Effector memory CD4-positive, alpha-beta T cell (primary cell): ENCODE measurements around the gene ZNF778.

Experiments used
- DNase-seq, 3 donors: peaks; one replicate each; pipeline ENCODE4 v3.0.0-alpha.2; 2020
- H3K27ac ChIP-seq: 2 replicates; pipeline ENCODE4 v1.7.0; 2013; ENCODE audit warnings: mild to moderate bottlenecking, low read length, moderate library complexity; ENCODE audit not compliant: insufficient read depth, poor library complexity, severe bottlenecking
- H3K27me3 ChIP-seq: replicated peaks from 2 replicates; pipeline ENCODE4 v1.7.0; 2013; ENCODE audit warnings: mild to moderate bottlenecking, low read length; ENCODE audit not compliant: insufficient read depth, control insufficient read depth, poor library complexity, severe bottlenecking
- H3K36me3 ChIP-seq: 2 replicates; pipeline ENCODE4 v1.7.0; 2013; ENCODE audit warnings: mild to moderate bottlenecking, low read length, moderate library complexity; ENCODE audit not compliant: control insufficient read depth, insufficient read depth
- H3K4me1 ChIP-seq: 2 replicates; pipeline ENCODE4 v1.7.0; 2013; ENCODE audit warnings: low read length, mild to moderate bottlenecking; ENCODE audit not compliant: control insufficient read depth, insufficient read depth, poor library complexity, severe bottlenecking
- H3K4me3 ChIP-seq: 2 replicates; pipeline ENCODE4 v1.7.0; 2013; ENCODE audit warnings: low read length, low read depth, mild to moderate bottlenecking; ENCODE audit not compliant: insufficient read depth, poor library complexity, severe bottlenecking
- H3K9me3 ChIP-seq: 2 replicates; pipeline ENCODE4 v1.7.0; 2013; ENCODE audit warnings: mild to moderate bottlenecking, low read length, moderate library complexity; ENCODE audit not compliant: control insufficient read depth
- total RNA-seq, 3 donors: gene quantifications; one replicate each; lab custom pipeline; 2026; lab: John Stamatoyannopoulos, UW

Gene ZNF778
- 11.2 to 15.9 (median 12.2) reads per million in 3 donors for total RNA-seq

GRCh38 chr16:89217388-89218191 lies at the start of gene ZNF778:
ZNF778 (plus strand) TSS chr16:89217703; CDS start chr16:89221128, 3,425 bp downstream.
- Histone ChIP-seq H3K27ac (peak within 1 kb of the TSS; percentile 98), H3K4me1 (peaks cover 11% of the 10 kb centered on the region), H3K4me3 (peak within 1 kb of the TSS; percentile 98), H3K36me3 (peaks cover 16% of the 10 kb centered on the region), H3K9me3 (no peaks in the 10 kb centered on the region), H3K27me3 (no peaks in the 10 kb centered on the region)
- peak; percentile 68 to 78 (median 74) for DNase-seq

GRCh38 chr16:89168381-89169189 lies 48.9 kb upstream of the ZNF778 start:
- H3K4me3 ChIP-seq = no peak overlapping the region
- no peaks in the 10 kb centered on the region for H3K36me3 ChIP-seq
- peaks cover 24% of the 10 kb centered on the region for H3K4me1 ChIP-seq
- H3K27ac ChIP-seq = no peak overlapping the region
- DNase-seq = no peak
- no peaks in the 10 kb centered on the region for H3K27me3 ChIP-seq
- no peaks in the 10 kb centered on the region for H3K9me3 ChIP-seq

GRCh38 chr16:89169778-89170177 lies 47.7 kb upstream of the ZNF778 start:
- Histone ChIP-seq H3K9me3 (no peaks in the 10 kb centered on the region), H3K27ac (no peak overlapping the region), H3K4me3 (no peak overlapping the region), H3K27me3 (no peaks in the 10 kb centered on the region), H3K4me1 (peaks cover 24% of the 10 kb centered on the region), H3K36me3 (no peaks in the 10 kb centered on the region)
- DNase-seq = no peak

- Histone ChIP-seq H3K9me3 (no peaks in the 10 kb centered on the region), H3K36me3 (no peaks in the 10 kb centered on the region), H3K4me1 (peaks cover 24% of the 10 kb centered on the region), H3K27me3 (no peaks in the 10 kb centered on the region), H3K4me3 (peak overlapping the region; percentile 45), H3K27ac (no peak overlapping the region)
- no peak for DNase-seq
Observed at GRCh38 chr16:89170346-89171215, 46.9 kb upstream of the ZNF778 start.

GRCh38 chr16:89171216-89172170 lies 46.0 kb upstream of the ZNF778 start, which contains the start of gene CDH15:
CDH15 (plus strand) TSS chr16:89171748; CDS start chr16:89171832, 84 bp downstream.
- peak; percentile 92 to 98 (median 95) for DNase-seq
- no peak within 1 kb of the TSS for H3K27ac ChIP-seq
- no peaks in the 10 kb centered on the region for H3K27me3 ChIP-seq
- H3K4me3 ChIP-seq = peak within 1 kb of the TSS; percentile 45
- H3K9me3 ChIP-seq = no peaks in the 10 kb centered on the region
- H3K4me1 ChIP-seq = peaks cover 24% of the 10 kb centered on the region
- no peaks in the 10 kb centered on the region for H3K36me3 ChIP-seq

GRCh38 chr16:89172171-89172527 lies 45.4 kb upstream of the ZNF778 start:
- no peaks in the 10 kb centered on the region for H3K27me3 ChIP-seq

GRCh38 chr16:89172528-89173173 lies 44.9 kb upstream of the ZNF778 start:
- Histone ChIP-seq H3K27me3 (no peaks in the 10 kb centered on the region), H3K9me3 (no peaks in the 10 kb centered on the region), H3K4me1 (peaks cover 18% of the 10 kb centered on the region), H3K4me3 (no peak overlapping the region), H3K27ac (no peak overlapping the region), H3K36me3 (no peaks in the 10 kb centered on the region)
- no peak for DNase-seq

More at GRCh38 chr16:89172171-89172527, 45.4 kb upstream of the ZNF778 start:
- Histone ChIP-seq H3K36me3 (no peaks in the 10 kb centered on the region), H3K4me3 (no peak overlapping the region), H3K27ac (no peak overlapping the region), H3K4me1 (peaks cover 21% of the 10 kb centered on the region), H3K9me3 (no peaks in the 10 kb centered on the region)
- no peak for DNase-seq

GRCh38 chr16:89173174-89173921 lies 44.2 kb upstream of the ZNF778 start:
- no peak overlapping the region for H3K4me3 ChIP-seq
- no peaks in the 10 kb centered on the region for H3K27me3 ChIP-seq
- no peak overlapping the region for H3K27ac ChIP-seq

More at GRCh38 chr16:89173174-89173921, 44.2 kb upstream of the ZNF778 start:
- no peak for DNase-seq
- H3K9me3 ChIP-seq = no peaks in the 10 kb centered on the region
- H3K36me3 ChIP-seq = no peaks in the 10 kb centered on the region
- peaks cover 15% of the 10 kb centered on the region for H3K4me1 ChIP-seq
